ENCODE results near the gene PDGFRB.

The PDGFRB gene

GRCh38 chr5:150144879-150145278, 10.8 kb downstream of the PDGFRB start:
- TF ChIP-seq, protein P1, sequence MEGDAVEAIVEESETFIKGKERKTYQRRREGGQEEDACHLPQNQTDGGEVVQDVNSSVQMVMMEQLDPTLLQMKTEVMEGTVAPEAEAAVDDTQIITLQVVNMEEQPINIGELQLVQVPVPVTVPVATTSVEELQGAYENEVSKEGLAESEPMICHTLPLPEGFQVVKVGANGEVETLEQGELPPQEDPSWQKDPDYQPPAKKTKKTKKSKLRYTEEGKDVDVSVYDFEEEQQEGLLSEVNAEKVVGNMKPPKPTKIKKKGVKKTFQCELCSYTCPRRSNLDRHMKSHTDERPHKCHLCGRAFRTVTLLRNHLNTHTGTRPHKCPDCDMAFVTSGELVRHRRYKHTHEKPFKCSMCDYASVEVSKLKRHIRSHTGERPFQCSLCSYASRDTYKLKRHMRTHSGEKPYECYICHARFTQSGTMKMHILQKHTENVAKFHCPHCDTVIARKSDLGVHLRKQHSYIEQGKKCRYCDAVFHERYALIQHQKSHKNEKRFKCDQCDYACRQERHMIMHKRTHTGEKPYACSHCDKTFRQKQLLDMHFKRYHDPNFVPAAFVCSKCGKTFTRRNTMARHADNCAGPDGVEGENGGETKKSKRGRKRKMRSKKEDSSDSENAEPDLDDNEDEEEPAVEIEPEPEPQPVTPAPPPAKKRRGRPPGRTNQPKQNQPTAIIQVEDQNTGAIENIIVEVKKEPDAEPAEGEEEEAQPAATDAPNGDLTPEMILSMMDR (IDR thresholded peaks at IDR 0.05; ENCODE audit: low read depth, low read length): no peak
- DNase-seq (ENCODE audit: extremely low read depth, low read depth): no peak

DNA sequence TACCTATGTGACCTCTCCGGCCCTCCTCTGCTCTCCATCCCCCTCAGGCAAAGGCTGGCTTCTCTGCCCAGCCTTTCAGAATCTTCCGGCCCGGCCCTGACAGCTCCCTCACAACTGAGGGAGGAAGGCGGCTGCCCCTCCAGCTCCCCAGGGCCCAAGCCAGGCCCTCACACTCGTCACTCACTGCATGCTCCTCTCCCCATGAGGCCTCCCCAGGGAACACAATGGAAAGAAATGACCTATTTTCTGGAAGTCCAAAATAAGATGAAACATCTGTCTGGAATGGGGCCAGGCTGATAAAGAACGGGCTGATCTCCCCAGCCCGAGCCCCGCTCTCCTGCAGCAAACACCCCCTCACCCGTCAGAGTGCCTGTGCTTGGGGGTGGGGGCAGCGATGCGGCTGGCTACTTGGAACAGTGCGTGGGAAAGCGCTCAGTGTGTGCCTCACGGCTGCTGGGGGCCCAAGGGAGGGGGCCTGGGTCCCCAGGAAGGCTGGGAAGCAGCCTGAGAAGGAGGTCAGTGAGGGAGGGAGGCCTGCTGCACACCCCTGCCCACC, 11.3 kb downstream of the PDGFRB start:
- DNase-seq (ENCODE audit: extremely low read depth, low read depth): no peak
- TF ChIP-seq, protein P1 (IDR thresholded peaks at IDR 0.05; ENCODE audit: low read depth, low read length): no peak

- TF ChIP-seq, protein P1 (IDR thresholded peaks at IDR 0.05; ENCODE audit: low read depth, low read length): no peak
- peak; percentile 78 for DNase-seq (ENCODE audit: extremely low read depth, low read depth)
Observed at GRCh38 chr5:150143350-150144245, 12.0 kb downstream of the PDGFRB start.

DNA sequence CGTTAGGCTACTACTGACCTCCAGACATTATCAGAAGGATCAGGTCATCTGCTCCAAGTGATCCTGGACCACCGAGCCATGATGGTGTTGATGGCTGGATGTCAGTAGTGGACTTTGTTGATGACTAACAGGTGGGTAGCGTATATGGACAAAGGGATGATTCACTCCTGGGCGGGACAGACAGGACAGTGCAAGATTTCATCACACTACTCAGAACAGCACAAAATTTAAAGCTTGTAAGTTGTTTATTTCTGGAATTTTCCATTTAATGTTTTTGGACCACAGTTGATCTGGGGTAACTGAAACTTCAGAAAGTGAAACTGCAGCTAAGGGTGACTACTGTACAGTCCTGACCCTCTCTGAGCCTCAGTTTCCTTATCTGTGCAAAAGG, 12.7 kb downstream of the PDGFRB start:
- TF ChIP-seq, protein P1 (IDR thresholded peaks at IDR 0.05; ENCODE audit: low read depth, low read length): no peak
- peak; percentile 88 for DNase-seq (ENCODE audit: extremely low read depth, low read depth)

GRCh38 chr5:150142185-150142958, 13.3 kb downstream of the PDGFRB start:
- no peak for DNase-seq (ENCODE audit: extremely low read depth, low read depth)
- TF ChIP-seq, protein P1 (IDR thresholded peaks at IDR 0.05; ENCODE audit: low read depth, low read length): no peak

- no peak for DNase-seq (ENCODE audit: extremely low read depth, low read depth)
- TF ChIP-seq, protein P1 (IDR thresholded peaks at IDR 0.05; ENCODE audit: low read depth, low read length): no peak
Observed at GRCh38 chr5:150141544-150142184, 14.0 kb downstream of the PDGFRB start.

Data from AG09319 (cell line).